ENCODE results near the gene HSPA12B.

- TF ChIP-seq POLR2A (IDR thresholded peaks at IDR 0.05): peak; percentile 26
- TF ChIP-seq CTCF (IDR thresholded peaks at IDR 0.05): peak; percentile 36 to 81 (median 54)
- peak; percentile 62 for TF ChIP-seq POLR2AphosphoS5 (IDR thresholded peaks at IDR 0.05)
These were observed 63.3 kb downstream of the HSPA12B start, which contains the start of gene CDC25B for GRCh38 chr20:3795511-3796468.

All from prostate gland (tissue), 2 donors.